Esophagus muscularis mucosa (tissue), 3 donors: Measurements from ENCODE around the gene CXCR4.

Source experiments
- CTCF ChIP-seq, 3 experiments: fragments of 200-600 bp in 2 of 3; fragments of 450-650 bp in 1 of 3; sonication (generic) in 2 of 3; IDR thresholded peaks; one replicate each; pipeline ENCODE4 v1.5.1; 2017 to 2019; ENCODE audit warnings: antibody characterized with exemption in 3 of 3, mild to moderate bottlenecking in 2 of 3, moderate library complexity in 1 of 3
- POLR2A ChIP-seq: fragments of 450-650 bp; IDR thresholded peaks from one replicate; pipeline ENCODE4 v1.6.1; 2017; ENCODE audit warnings: antibody characterized with exemption, moderate library complexity, mild to moderate bottlenecking, low read depth

GRCh38 chr2:136067897-136068580 is 49.9 kb downstream of the CXCR4 start:
- TF ChIP-seq CTCF (IDR thresholded peaks at IDR 0.05): no peak
- TF ChIP-seq POLR2A: no peak
